Measurements from ENCODE around the gene SBF2. TPM values are rescaled to one million over a fixed set of nuclear protein-coding genes. Genes with fewer than 3 reads are reported as not detected.

SBF2 gene
- total RNA-seq, 1 donor from 2014 or later = 38.5 TPM

GRCh38 chr11:10324474-10324873 lies 30.5 kb upstream of the SBF2 start:
- Histone ChIP-seq H3K27ac (peak overlapping the region; percentile 20), H3K36me3 (no peaks in the 10 kb centered on the region), H3K4me1 (peaks cover 51% of the 10 kb centered on the region), H3K9me3 (no peaks in the 10 kb centered on the region), H3K4me3 (no peak overlapping the region), H3K27me3 (no peaks in the 10 kb centered on the region)
- intact Hi-C loops (cut with DNase I) = no loop called here
- TF ChIP-seq, protein P1, sequence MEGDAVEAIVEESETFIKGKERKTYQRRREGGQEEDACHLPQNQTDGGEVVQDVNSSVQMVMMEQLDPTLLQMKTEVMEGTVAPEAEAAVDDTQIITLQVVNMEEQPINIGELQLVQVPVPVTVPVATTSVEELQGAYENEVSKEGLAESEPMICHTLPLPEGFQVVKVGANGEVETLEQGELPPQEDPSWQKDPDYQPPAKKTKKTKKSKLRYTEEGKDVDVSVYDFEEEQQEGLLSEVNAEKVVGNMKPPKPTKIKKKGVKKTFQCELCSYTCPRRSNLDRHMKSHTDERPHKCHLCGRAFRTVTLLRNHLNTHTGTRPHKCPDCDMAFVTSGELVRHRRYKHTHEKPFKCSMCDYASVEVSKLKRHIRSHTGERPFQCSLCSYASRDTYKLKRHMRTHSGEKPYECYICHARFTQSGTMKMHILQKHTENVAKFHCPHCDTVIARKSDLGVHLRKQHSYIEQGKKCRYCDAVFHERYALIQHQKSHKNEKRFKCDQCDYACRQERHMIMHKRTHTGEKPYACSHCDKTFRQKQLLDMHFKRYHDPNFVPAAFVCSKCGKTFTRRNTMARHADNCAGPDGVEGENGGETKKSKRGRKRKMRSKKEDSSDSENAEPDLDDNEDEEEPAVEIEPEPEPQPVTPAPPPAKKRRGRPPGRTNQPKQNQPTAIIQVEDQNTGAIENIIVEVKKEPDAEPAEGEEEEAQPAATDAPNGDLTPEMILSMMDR (IDR thresholded peaks at IDR 0.05) = no peak
- DNase-seq = no peak
- no peak for ATAC-seq

DNA sequence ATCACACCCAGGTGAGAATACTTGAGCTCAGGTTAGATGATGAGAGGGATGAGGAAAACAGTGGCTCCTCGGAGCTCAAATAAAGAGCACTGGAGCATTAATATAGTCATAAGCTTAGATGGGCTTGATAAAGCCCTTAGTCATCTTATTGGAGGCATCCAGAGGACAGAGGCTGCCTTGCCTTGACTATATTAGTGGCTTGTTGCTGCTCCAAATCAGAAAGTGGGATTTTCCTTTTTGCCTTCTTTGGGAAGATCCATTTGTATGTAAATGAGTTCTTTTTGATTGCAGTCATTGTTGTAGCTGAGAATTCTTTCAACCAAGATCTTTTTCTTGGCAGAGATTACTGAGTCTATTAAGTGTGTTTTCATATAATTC lies 29.8 kb upstream of the SBF2 start:
- intact Hi-C loops (cut with DNase I) = no loop called here

GRCh38 chr11:10322830-10323792 lies 29.1 kb upstream of the SBF2 start:
- TF ChIP-seq, protein P1 (IDR thresholded peaks at IDR 0.05) = peak; percentile 58
- Histone ChIP-seq H3K4me1 (peaks cover 39% of the 10 kb centered on the region), H3K4me3 (no peak overlapping the region), H3K9me3 (no peaks in the 10 kb centered on the region), H3K36me3 (no peaks in the 10 kb centered on the region), H3K27ac (no peak overlapping the region), H3K27me3 (no peaks in the 10 kb centered on the region)
- intact Hi-C loops (cut with DNase I) = no loop called here
- ATAC-seq (peak; percentile 55), DNase-seq (no peak)

More for the DNA sequence above, 29.8 kb upstream of the SBF2 start:
- no peaks in the 10 kb centered on the region for H3K36me3 ChIP-seq
- TF ChIP-seq, protein P1 (IDR thresholded peaks at IDR 0.05) = no peak
- no peak overlapping the region for H3K27ac ChIP-seq
- no peak overlapping the region for H3K4me3 ChIP-seq
- H3K27me3 ChIP-seq = no peaks in the 10 kb centered on the region
- ATAC-seq = no peak
- no peaks in the 10 kb centered on the region for H3K9me3 ChIP-seq
- DNase-seq = no peak
- H3K4me1 ChIP-seq = peaks cover 46% of the 10 kb centered on the region

DNA sequence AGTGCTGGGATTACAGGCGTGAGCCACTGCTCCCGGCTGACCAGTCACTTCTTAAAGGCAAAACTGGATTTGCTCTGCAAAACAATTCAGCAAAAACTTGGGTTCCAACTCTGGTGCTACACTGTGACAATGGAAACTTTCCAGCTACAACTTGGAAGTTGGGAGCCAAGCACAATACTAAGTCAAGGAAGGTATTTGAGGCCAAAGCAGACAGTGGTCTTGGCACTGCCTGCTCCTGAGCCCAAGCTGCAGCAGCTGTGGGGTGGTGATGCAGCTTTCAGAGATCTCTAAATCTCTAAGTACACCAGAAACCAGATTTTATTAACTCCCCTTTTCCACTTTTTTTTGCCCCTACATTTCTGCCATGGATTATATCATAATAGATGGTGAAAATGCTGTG lies 28.4 kb upstream of the SBF2 start:
- ATAC-seq (no peak), DNase-seq (no peak)
- Histone ChIP-seq H3K9me3 (no peaks in the 10 kb centered on the region), H3K4me1 (peaks cover 32% of the 10 kb centered on the region), H3K27ac (no peak overlapping the region), H3K4me3 (no peak overlapping the region), H3K36me3 (no peaks in the 10 kb centered on the region), H3K27me3 (no peaks in the 10 kb centered on the region)
- intact Hi-C loops (cut with DNase I) = no loop called here
- TF ChIP-seq, protein P1 (IDR thresholded peaks at IDR 0.05) = no peak

- TF ChIP-seq, protein P1 (IDR thresholded peaks at IDR 0.05) = no peak
- Histone ChIP-seq H3K9me3 (no peaks in the 10 kb centered on the region), H3K27ac (no peak overlapping the region), H3K36me3 (no peaks in the 10 kb centered on the region), H3K27me3 (no peaks in the 10 kb centered on the region), H3K4me1 (peaks cover 18% of the 10 kb centered on the region), H3K4me3 (no peak overlapping the region)
- DNase-seq = no peak
- ATAC-seq = no peak
- intact Hi-C loops (cut with DNase I) = no loop called here
Measured at GRCh38 chr11:10320736-10321465, 26.9 kb upstream of the SBF2 start.

All from upper lobe of right lung (tissue), 1 donor.